ENCODE measurements around the gene HSP90AB1. TPM values are rescaled to one million over a fixed set of nuclear protein-coding genes. Genes with fewer than 3 reads are reported as not detected.

HSP90AB1 gene
- total and polyA plus RNA-seq, 9 of the 15 experiments (the other 6 are each of a cell fraction or from before 2014, with no cell fraction given), result 1,780 to 3,358 (median 2,262) TPM

DNA sequence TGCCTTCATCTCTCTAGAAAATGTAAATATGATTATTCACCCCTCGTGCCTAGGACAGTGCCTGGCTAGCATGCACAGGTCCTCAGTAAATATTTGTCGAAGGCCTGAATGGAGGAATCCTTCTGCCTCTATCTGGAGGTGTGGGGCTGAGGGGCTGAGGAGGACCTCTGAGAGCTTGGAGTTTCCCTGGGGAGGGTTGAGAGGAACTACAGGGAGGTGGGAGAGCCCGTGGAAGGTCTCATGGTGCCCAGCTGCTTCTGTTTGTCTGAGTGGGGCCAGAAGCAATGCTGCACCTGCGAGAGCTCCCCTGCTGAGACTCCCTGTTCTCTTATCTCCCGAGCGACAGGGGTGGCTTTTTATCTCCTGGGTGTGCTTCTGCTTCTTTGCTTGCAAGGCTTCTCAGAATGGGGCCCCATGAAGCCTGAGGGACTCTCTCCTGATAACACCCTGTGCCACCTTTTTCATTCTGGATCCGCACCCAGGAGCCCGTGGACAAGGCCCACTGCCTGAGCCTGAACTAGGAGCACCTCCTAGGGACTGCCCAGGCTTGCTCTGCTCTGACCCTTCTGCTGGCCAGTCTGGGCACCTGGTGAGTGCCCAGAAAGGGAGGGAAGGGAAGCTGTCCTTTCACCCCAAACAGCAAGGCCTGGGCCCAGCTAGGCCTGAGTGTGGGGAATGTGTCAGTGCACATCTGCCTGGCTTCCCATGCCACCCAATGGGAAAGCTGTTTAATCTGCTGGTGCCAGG lies 21.1 kb upstream of the HSP90AB1 start (continued):
- TF ChIP-seq, protein P1, sequence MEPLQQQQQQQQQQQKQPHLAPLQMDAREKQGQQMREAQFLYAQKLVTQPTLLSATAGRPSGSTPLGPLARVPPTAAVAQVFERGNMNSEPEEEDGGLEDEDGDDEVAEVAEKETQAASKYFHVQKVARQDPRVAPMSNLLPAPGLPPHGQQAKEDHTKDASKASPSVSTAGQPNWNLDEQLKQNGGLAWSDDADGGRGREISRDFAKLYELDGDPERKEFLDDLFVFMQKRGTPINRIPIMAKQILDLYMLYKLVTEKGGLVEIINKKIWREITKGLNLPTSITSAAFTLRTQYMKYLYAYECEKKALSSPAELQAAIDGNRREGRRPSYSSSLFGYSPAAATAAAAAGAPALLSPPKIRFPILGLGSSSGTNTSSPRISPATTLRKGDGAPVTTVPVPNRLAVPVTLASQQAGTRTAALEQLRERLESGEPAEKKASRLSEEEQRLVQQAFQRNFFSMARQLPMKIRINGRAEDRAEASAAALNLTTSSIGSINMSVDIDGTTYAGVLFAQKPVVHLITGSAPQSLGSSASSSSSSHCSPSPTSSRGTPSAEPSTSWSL (CRISPR knock-in tag; IDR thresholded peaks at IDR 0.05; ENCODE audit: borderline replicate concordance), result no peak
- TF ChIP-seq, protein P2, sequence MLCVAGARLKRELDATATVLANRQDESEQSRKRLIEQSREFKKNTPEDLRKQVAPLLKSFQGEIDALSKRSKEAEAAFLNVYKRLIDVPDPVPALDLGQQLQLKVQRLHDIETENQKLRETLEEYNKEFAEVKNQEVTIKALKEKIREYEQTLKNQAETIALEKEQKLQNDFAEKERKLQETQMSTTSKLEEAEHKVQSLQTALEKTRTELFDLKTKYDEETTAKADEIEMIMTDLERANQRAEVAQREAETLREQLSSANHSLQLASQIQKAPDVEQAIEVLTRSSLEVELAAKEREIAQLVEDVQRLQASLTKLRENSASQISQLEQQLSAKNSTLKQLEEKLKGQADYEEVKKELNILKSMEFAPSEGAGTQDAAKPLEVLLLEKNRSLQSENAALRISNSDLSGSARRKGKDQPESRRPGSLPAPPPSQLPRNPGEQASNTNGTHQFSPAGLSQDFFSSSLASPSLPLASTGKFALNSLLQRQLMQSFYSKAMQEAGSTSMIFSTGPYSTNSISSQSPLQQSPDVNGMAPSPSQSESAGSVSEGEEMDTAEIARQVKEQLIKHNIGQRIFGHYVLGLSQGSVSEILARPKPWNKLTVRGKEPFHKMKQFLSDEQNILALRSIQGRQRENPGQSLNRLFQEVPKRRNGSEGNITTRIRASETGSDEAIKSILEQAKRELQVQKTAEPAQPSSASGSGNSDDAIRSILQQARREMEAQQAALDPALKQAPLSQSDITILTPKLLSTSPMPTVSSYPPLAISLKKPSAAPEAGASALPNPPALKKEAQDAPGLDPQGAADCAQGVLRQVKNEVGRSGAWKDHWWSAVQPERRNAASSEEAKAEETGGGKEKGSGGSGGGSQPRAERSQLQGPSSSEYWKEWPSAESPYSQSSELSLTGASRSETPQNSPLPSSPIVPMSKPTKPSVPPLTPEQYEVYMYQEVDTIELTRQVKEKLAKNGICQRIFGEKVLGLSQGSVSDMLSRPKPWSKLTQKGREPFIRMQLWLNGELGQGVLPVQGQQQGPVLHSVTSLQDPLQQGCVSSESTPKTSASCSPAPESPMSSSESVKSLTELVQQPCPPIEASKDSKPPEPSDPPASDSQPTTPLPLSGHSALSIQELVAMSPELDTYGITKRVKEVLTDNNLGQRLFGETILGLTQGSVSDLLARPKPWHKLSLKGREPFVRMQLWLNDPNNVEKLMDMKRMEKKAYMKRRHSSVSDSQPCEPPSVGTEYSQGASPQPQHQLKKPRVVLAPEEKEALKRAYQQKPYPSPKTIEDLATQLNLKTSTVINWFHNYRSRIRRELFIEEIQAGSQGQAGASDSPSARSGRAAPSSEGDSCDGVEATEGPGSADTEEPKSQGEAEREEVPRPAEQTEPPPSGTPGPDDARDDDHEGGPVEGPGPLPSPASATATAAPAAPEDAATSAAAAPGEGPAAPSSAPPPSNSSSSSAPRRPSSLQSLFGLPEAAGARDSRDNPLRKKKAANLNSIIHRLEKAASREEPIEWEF (CRISPR knock-in tag; IDR thresholded peaks at IDR 0.05), result 0 out of 2 replicates have a peak, but pooled peaks have one; percentile 58
- peak; percentile 10; the same call in 1 of the 2 replicates for TF ChIP-seq TCF15 (CRISPR knock-in tag; IDR thresholded peaks at IDR 0.05)
- 0 out of 2 replicates have a peak, but pooled peaks have one; percentile 58 for TF ChIP-seq CBX1 (IDR thresholded peaks at IDR 0.05; ENCODE audit: low read depth)
- peak; percentile 77; the same call in 1 of the 2 replicates for TF ChIP-seq ZNF583 (CRISPR knock-in tag; IDR thresholded peaks at IDR 0.05)
- peak; percentile 67; the same call in 1 of the 2 replicates for TF ChIP-seq TOE1 (IDR thresholded peaks at IDR 0.05; ENCODE audit: borderline replicate concordance)
- TF ChIP-seq TOE1 (CRISPR knock-in tag; IDR thresholded peaks at IDR 0.05; ENCODE audit: borderline replicate concordance, low read depth), result no peak
- no peak for TF ChIP-seq RNF219 (CRISPR knock-in tag; IDR thresholded peaks at IDR 0.05)
- peak; percentile 92 for TF ChIP-seq EP300 (IDR thresholded peaks at IDR 0.05; ENCODE audit: low read length)
- TF ChIP-seq NR2C1 (IDR thresholded peaks at IDR 0.05), result no peak; the same call in 1 of the 2 replicates
- TF ChIP-seq NR2C1 (tag; IDR thresholded peaks at IDR 0.05), result peak; percentile 26; the same call in 1 of the 2 replicates
- TF ChIP-seq, protein P3, sequence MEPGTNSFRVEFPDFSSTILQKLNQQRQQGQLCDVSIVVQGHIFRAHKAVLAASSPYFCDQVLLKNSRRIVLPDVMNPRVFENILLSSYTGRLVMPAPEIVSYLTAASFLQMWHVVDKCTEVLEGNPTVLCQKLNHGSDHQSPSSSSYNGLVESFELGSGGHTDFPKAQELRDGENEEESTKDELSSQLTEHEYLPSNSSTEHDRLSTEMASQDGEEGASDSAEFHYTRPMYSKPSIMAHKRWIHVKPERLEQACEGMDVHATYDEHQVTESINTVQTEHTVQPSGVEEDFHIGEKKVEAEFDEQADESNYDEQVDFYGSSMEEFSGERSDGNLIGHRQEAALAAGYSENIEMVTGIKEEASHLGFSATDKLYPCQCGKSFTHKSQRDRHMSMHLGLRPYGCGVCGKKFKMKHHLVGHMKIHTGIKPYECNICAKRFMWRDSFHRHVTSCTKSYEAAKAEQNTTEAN (CRISPR knock-in tag; IDR thresholded peaks at IDR 0.05), result no peak
- TF ChIP-seq HEY1 (CRISPR knock-in tag; IDR thresholded peaks at IDR 0.05; ENCODE audit: borderline replicate concordance), result no peak
- TF ChIP-seq HDAC1 (IDR thresholded peaks at IDR 0.05), result peak; percentile 58 to 89; a peak in 3 of 4 replicates
- no peak for TF ChIP-seq ZC3H4 (CRISPR knock-in tag; IDR thresholded peaks at IDR 0.05; ENCODE audit: borderline replicate concordance)
- no peak for TF ChIP-seq SIX5 (IDR thresholded peaks at IDR 0.05; ENCODE audit: borderline replicate concordance in 1 of 2, insufficient read depth in 1 of 2, low read depth in 1 of 2, low read length in 2 of 2)

All from K562 (cell line).